HG03060 (cell line): Measurements from ENCODE around the gene RPL35.

Experiments used
- ATAC-seq: cut with Tn5 transposase; IDR thresholded peaks from one replicate; pipeline ENCODE4 v1.9.1; 2021; ENCODE audit warnings: low read depth, moderate number of reproducible peaks; ENCODE audit not compliant: unreplicated experiment

The RPL35 gene

GRCh38 chr9:124877021-124877782 lies 15.4 kb upstream of the RPL35 start:
- ATAC-seq: no peak

DNA sequence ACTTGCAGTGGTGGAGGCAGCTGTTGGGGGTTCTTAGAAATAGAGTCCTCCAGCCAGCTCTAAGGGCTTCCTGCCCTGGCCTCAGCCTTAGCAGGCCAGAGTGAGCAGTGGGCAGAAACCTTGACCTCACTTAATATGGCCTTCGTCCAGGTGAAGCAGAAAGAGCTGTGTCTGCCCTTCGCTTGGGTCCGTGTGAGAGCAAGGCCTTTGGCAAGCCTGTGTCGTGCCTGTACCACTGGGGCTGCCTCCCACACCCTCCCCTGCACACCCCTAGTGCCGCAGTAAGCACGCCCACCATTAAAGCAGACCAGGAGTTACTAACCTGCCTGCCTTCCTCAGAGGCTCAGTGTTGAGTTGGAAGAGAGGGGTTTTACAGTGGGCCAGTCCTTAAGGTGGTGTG lies 13.7 kb upstream of the RPL35 start:
- no peak for ATAC-seq

- no peak for ATAC-seq
Measured at GRCh38 chr9:124873664-124874063, 11.9 kb upstream of the RPL35 start.

GRCh38 chr9:124871156-124871561 lies 9.4 kb upstream of the RPL35 start:
- ATAC-seq: no peak

- ATAC-seq: no peak
Measured at GRCh38 chr9:124870723-124871122, 9.0 kb upstream of the RPL35 start.

GRCh38 chr9:124869986-124870560 lies 8.3 kb upstream of the RPL35 start:
- no peak for ATAC-seq

GRCh38 chr9:124869466-124869985 lies 7.8 kb upstream of the RPL35 start:
- no peak for ATAC-seq

DNA sequence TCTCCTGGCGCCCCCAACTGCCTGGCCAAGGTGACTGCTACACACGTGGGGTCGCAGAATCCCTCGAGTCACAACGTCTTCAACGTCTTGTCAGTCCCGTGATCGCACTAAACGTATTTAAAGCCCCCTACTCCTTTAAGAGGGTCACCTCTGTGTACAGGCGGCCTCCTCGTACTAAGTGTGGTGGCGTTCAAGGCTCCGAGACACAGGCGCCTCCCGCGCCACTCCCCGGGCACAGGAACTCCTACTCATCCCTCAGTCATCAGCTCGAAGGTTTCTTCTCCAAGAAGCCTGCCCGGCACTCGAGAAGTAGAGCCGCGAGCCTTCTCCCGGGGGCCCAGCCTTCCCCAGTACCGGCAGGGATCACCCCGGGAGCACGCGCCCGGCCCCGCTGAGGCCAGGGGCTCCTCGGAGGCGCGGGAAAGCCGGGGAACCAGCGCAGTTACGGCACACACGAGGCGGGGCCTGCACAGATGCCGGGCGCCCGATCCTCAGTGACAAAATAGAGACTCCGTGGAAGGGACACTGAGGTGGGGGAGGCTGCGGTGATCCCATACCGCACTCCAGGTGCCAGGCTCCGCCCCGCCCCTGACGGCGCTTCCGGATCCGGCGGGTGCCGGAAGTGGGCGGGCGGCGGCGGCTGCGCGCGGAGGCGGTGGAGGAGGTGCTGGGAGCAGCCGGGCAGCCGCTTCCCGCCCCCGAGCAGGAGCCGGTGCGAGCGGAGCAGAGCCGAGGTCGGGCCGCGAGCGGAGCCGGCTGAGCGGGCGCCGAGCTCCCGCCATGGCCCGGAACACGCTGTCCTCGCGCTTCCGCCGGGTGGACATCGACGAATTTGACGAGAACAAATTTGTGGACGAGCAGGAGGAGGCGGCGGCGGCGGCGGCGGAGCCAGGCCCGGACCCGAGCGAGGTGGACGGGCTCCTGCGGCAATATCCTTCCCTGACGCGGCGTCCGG lies 7.0 kb upstream of the RPL35 start:
- no peak for ATAC-seq

DNA sequence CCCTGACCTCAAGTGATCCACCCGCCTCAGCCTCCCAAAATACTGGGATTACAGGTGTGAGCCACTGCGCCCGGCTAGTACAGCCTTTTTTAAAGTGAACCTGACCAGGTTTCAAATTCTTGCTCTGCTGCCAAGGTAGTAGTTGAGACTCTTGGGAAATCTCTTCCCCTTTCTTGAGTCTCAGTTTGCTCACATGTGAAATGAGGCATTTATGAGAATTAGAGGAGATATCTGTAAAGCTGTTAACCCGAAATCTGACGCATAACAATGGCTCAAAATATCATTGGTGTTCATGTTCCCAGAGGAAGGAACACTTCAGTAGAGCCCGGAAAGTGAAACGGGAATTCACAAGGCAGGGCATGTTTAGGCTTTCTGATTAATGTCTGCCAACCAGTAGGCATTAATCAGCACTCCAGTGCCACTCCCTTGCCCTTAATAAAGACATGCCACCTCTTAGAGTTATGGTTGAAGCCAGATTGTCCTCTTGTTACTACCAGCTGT lies 1.7 kb upstream of the RPL35 start:
- ATAC-seq: no peak

- ATAC-seq: no peak
Measured at GRCh38 chr9:124860582-124861341, 995 bp downstream of the RPL35 start.

GRCh38 chr9:124859803-124860581 lies 1.8 kb downstream of the RPL35 start:
- ATAC-seq: no peak

GRCh38 chr9:124858330-124859046 lies 3.3 kb downstream of the RPL35 start:
- no peak for ATAC-seq

- ATAC-seq: no peak
Measured at GRCh38 chr9:124857533-124858162, 4.1 kb downstream of the RPL35 start.

DNA sequence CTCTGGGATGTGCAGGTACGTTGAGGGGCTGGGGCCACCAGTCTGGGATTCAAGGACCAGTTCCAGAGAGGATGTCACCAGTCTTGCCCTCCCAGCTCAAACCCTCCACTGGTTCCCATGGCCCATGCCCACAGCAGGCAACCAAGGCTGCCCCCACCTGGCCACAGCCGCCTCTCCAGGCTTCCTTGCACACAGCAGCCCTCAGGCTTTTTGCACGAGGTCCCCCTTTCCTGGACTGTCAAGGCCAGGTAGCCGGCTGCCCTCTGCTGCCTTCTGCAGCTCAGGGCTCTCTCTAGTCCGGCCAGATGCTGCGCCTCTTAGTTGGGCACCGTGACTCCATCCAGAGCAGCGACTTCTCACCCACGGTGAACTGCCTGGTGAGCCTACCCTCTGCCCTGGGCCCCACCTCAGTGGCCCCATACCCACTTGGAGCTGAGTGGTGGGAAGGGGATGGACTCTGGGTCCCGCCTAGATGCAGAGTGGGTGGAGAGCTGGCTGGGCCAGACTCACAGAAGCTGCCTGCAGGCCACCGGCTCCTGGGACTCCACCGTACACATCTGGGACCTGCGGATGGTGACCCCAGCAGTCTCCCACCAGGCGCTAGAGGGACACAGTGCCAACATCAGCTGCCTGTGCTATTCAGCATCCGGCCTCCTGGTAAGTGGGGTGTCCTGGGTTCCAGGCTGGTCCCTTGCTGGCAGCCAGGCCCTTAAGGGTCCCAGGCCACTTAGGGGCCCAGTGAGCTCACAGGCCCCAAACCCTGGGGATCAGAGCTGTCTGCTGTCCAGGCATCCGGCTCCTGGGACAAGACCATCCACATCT lies 5.6 kb downstream of the RPL35 start:
- ATAC-seq: no peak

DNA sequence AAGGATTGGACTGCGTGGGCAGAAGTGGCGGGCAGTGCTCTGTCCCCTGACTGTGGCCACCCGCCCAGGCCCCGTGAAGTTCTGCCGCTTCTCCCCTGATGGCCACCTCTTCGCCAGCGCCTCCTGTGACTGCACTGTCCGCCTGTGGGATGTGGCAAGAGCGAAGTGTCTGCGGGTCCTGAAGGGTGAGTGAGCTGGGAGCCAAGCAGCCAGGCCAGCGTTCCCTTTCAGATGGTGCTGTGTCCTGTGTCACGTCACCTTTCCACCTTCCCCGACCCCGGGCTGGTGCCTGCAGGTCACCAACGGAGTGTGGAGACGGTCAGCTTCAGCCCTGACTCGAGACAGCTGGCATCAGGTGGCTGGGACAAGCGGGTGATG lies 6.2 kb downstream of the RPL35 start:
- ATAC-seq: no peak

DNA sequence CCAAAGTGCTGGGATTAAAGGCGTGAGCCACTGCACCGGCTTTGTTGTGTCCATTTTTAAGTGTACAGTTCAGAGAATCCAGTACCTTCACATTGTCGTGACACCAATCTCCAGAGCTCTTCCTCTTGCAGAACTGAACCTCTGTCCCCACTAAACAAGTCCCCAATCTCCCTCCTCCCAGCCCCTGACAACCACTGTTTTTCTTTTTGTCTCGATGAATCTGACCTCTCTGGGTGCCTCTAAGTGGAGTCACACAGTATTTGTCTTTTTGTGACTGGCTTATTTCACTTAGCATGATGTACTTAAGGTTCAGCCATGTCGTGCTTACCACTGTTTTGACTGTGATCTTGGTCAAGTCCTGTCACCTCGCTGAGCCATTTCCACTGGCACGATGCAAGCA lies 6.9 kb downstream of the RPL35 start:
- no peak for ATAC-seq

- no peak for ATAC-seq
Measured at GRCh38 chr9:124854161-124854560, 7.6 kb downstream of the RPL35 start.
